Activated naive CD4-positive, alpha-beta T cell treated with anti-CD3 and anti-CD28 coated beads, Interleukin-2, amount 10 ng/mL, durations not matched to agents 7 days and 5 days (primary cell): ENCODE data around the gene CELF4.

Experiments used
- CTCF ChIA-PET: fragments of 350-600 bp; sonication (Branson Sonifier 250); formaldehyde crosslinking; loops from one replicate; lab custom pipeline; 2021; ENCODE audit warnings: antibody characterized with exemption; lab: Charles Lee
- DNase-seq: peaks from one replicate; pipeline ENCODE4 v3.0.0-alpha.2; 2020
- H3K27ac Mint-ChIP-seq: one replicate; pipeline ENCODE4 v1.8.0; 2021; ENCODE audit warnings: mild to moderate bottlenecking, moderate library complexity, mixed read lengths
- H3K27me3 Mint-ChIP-seq: one replicate; pipeline ENCODE4 v1.8.0; 2021; ENCODE audit warnings: mild to moderate bottlenecking, mixed read lengths
- H3K36me3 Mint-ChIP-seq: one replicate; pipeline ENCODE4 v1.8.0; 2021; ENCODE audit warnings: mixed read lengths
- H3K4me1 Mint-ChIP-seq: one replicate; pipeline ENCODE4 v1.8.0; 2021; ENCODE audit warnings: mixed read lengths
- H3K4me3 Mint-ChIP-seq: one replicate; pipeline ENCODE4 v1.8.0; 2021; ENCODE audit warnings: mild to moderate bottlenecking, moderate library complexity, mixed read lengths
- H3K9me3 Mint-ChIP-seq: one replicate; pipeline ENCODE4 v1.8.0; 2021; ENCODE audit warnings: mixed read lengths

The CELF4 gene

GRCh38 chr18:37533647-37534584, 31.7 kb downstream of the CELF4 start:
- CTCF ChIA-PET = no interaction called here
- H3K27me3 Mint-ChIP-seq = peaks cover 23% of the 10 kb centered on the region
- no peaks in the 10 kb centered on the region for H3K9me3 Mint-ChIP-seq
- DNase-seq = no peak
- H3K4me3 Mint-ChIP-seq = no peak overlapping the region
- H3K4me1 Mint-ChIP-seq = no peaks in the 10 kb centered on the region
- no peak overlapping the region for H3K27ac Mint-ChIP-seq
- H3K36me3 Mint-ChIP-seq = no peaks in the 10 kb centered on the region

GRCh38 chr18:37532917-37533316, 32.7 kb downstream of the CELF4 start:
- Mint-ChIP-seq H3K27ac (no peak overlapping the region), H3K27me3 (peaks cover 13% of the 10 kb centered on the region), H3K9me3 (no peaks in the 10 kb centered on the region), H3K4me1 (no peaks in the 10 kb centered on the region), H3K4me3 (no peak overlapping the region), H3K36me3 (no peaks in the 10 kb centered on the region)
- DNase-seq = no peak
- CTCF ChIA-PET = no interaction called here

GRCh38 chr18:37529863-37530262, 35.7 kb downstream of the CELF4 start:
- Mint-ChIP-seq H3K36me3 (no peaks in the 10 kb centered on the region), H3K27ac (no peak overlapping the region), H3K4me3 (no peak overlapping the region), H3K9me3 (no peaks in the 10 kb centered on the region), H3K27me3 (peaks cover 29% of the 10 kb centered on the region), H3K4me1 (no peaks in the 10 kb centered on the region)
- DNase-seq = no peak
- CTCF ChIA-PET = no interaction called here

DNA sequence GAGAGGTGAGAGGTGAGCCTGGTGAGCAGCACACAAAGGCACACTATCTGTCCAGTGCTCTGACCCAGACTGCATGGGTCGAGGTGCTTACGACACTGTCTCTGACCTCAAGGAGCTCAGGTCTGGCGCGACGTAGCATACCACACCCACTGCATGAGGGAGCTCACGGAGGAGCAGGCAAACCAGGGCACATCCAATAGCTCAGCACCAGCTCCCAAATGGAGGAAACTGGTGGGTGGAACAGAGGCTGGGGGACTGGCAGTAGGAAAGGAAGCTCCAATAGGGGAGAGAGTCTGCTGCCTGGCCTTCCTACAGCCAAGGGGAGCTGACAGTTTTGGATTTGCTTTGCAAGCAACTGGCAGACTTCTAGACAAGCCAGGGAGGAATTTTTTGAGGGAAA, 36.3 kb downstream of the CELF4 start:
- no peak overlapping the region for H3K4me3 Mint-ChIP-seq
- no peak for DNase-seq
- no peaks in the 10 kb centered on the region for H3K36me3 Mint-ChIP-seq
- no peaks in the 10 kb centered on the region for H3K4me1 Mint-ChIP-seq
- no peak overlapping the region for H3K27ac Mint-ChIP-seq
- no peaks in the 10 kb centered on the region for H3K9me3 Mint-ChIP-seq
- CTCF ChIA-PET = no interaction called here
- peaks cover 35% of the 10 kb centered on the region for H3K27me3 Mint-ChIP-seq

DNA sequence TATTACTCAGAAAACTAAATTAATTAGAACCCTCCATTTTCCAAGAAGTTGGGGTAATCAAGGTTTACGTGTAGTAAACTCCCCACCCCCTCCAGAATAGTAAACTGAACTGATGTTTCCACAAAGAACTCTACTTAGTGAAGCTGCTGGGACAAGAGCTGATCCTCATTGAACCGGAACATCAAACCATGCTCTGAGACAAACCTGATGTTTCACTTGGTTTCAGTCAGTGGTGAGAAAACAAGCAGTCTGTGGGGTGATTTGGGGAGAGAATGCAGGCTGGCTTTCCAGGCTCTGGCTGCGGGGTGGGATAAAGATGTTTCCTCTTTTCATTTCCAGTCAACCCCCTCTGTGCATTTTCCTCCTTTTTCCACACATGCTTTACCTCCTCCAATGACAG, 38.2 kb downstream of the CELF4 start:
- Mint-ChIP-seq H3K4me1 (no peaks in the 10 kb centered on the region), H3K27ac (no peak overlapping the region), H3K27me3 (peaks cover 54% of the 10 kb centered on the region), H3K4me3 (no peak overlapping the region), H3K36me3 (no peaks in the 10 kb centered on the region), H3K9me3 (no peaks in the 10 kb centered on the region)
- CTCF ChIA-PET = interaction anchor here (1.4 kb wide), 1 partner anchor 10 kb away, joined by 4 read pairs; no protein-coding TSS in a partner anchor
- DNase-seq = no peak

GRCh38 chr18:37525262-37525585, 40.4 kb downstream of the CELF4 start:
- Mint-ChIP-seq H3K27me3 (peaks cover 52% of the 10 kb centered on the region), H3K27ac (no peak overlapping the region), H3K36me3 (no peaks in the 10 kb centered on the region), H3K4me1 (no peaks in the 10 kb centered on the region), H3K9me3 (no peaks in the 10 kb centered on the region), H3K4me3 (no peak overlapping the region)
- CTCF ChIA-PET = no interaction called here
- DNase-seq = no peak

DNA sequence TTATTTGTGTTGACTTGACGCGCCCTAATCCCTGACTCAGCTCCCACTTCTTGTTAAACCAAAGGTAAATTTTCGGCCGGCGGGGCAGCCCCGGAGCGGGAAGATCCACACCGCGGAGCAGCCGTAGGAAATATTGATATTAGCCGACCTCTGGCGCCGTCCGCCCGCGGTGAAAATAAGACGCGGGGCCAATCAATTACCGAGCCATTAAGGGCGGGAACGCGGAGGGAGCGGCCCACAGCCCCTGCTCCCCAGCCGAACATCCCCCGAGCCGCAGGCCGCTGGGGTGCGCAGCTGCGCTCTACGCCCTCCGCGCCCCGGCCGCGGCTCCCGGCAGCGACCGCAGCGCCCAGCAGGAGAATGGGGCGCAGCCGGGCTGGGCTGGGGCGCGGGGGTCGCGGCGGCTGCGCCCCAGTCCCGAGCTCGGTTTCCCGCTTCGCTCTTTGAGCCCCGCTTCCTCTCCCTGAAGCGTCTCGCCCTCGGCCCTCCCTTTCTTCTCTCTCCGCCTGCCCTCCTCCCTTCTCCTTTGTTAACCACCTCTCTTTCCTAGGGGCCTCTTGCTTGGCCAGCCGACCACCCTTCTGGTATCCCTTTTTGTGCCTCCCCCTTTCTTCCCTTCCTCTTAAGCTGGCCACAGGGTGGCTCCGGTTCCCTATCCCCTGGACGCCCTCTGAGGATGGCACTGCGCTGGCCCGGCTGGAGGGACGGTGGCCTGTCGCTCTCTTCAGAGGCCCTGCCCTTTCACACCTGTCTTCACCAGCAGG, 40.9 kb downstream of the CELF4 start:
- H3K4me1 Mint-ChIP-seq = no peaks in the 10 kb centered on the region
- no peak overlapping the region for H3K27ac Mint-ChIP-seq
- no peak for DNase-seq
- no peaks in the 10 kb centered on the region for H3K9me3 Mint-ChIP-seq
- CTCF ChIA-PET = no interaction called here
- H3K36me3 Mint-ChIP-seq = no peaks in the 10 kb centered on the region
- no peak overlapping the region for H3K4me3 Mint-ChIP-seq
- H3K27me3 Mint-ChIP-seq = peaks cover 52% of the 10 kb centered on the region

DNA sequence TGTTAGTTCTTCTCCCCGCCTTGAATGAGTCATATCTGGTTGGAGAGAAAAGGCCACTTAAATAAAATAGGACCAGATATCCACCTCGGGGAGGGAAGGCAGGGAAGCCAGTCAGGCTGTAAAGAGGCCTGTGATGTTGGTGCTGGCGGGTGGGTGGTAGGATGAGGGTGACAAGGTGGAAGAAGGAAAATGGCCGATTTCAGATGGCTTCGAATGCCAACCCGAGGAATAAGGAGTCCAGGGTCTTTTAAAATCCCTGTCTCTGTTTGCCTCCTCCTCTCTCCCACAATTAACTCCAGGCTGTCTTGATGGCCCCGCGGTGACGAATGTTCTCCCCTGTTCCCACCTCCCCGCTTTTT, 41.5 kb downstream of the CELF4 start:
- CTCF ChIA-PET = no interaction called here
- Mint-ChIP-seq H3K4me3 (no peak overlapping the region), H3K27me3 (peaks cover 50% of the 10 kb centered on the region), H3K9me3 (no peaks in the 10 kb centered on the region), H3K36me3 (no peaks in the 10 kb centered on the region), H3K27ac (no peak overlapping the region), H3K4me1 (no peaks in the 10 kb centered on the region)
- DNase-seq = no peak

GRCh38 chr18:37521510-37522465, 43.8 kb downstream of the CELF4 start:
- DNase-seq = no peak
- Mint-ChIP-seq H3K36me3 (no peaks in the 10 kb centered on the region), H3K9me3 (no peaks in the 10 kb centered on the region), H3K4me3 (no peak overlapping the region), H3K27me3 (peaks cover 42% of the 10 kb centered on the region), H3K4me1 (no peaks in the 10 kb centered on the region), H3K27ac (no peak overlapping the region)
- CTCF ChIA-PET = no interaction called here

- CTCF ChIA-PET = no interaction called here
- no peaks in the 10 kb centered on the region for H3K36me3 Mint-ChIP-seq
- H3K27me3 Mint-ChIP-seq = peaks cover 35% of the 10 kb centered on the region
- no peaks in the 10 kb centered on the region for H3K9me3 Mint-ChIP-seq
- H3K4me1 Mint-ChIP-seq = no peaks in the 10 kb centered on the region
- no peak for DNase-seq
- H3K4me3 Mint-ChIP-seq = no peak overlapping the region
- H3K27ac Mint-ChIP-seq = no peak overlapping the region
These were observed 45.1 kb downstream of the CELF4 start for GRCh38 chr18:37520508-37520907.

DNA sequence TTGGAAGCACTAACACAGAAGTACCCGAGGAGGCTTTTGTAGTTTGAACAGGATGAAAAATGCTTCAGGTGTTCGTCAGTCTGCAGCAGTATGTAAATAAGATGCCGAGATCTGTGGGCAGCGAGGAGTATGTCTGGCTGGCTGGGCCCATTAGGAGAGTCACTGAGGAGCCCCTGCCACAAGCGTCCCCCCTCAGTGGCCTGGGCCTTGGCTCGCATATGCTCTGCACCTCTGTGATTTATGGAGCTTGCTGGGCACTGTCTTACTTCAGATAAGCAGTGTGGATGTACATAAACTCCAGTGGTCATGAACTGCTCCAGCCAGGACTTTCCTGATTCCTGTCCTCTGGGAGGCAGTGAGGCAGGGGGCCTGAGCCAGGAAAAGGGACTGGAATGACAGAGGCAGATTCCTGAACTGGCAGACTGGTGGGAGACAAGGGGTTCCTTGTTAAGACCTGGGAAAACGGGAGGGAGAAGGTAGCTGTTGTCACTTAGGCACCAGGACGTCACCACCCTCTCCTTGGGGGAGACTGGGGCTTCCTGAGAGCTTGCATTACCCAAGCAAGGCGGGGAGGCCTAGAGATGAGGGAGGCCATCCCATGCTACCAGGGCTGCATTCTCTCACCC, 46.0 kb downstream of the CELF4 start:
- H3K27me3 Mint-ChIP-seq = peaks cover 27% of the 10 kb centered on the region
- H3K9me3 Mint-ChIP-seq = no peaks in the 10 kb centered on the region
- no peaks in the 10 kb centered on the region for H3K36me3 Mint-ChIP-seq
- no peaks in the 10 kb centered on the region for H3K4me1 Mint-ChIP-seq
- H3K27ac Mint-ChIP-seq = no peak overlapping the region
- CTCF ChIA-PET = no interaction called here
- DNase-seq = no peak
- H3K4me3 Mint-ChIP-seq = no peak overlapping the region

DNA sequence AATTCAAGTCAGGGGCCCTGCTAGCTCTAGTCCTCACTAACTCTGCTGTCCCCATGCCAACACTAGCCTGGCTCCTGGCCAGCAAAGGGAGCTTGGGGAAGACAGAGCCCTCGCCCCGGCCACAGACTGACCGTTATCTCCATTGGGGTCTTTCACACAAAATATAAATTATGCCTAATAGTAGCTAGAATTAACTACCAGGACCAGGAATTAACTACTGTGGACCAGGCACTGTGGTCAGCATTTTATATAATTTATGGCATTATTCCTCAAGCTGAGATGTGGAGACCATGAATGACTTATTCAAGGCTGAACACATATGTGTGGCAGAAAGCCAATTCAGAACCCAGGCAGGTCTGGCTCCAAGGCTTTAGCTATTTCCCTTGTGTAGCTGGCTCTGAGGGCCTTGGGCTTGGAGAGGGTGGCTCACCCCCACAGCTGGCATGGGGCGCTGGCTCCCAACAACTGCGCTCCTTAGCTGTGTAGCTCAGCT, 49.2 kb downstream of the CELF4 start:
- no peak for DNase-seq
- Mint-ChIP-seq H3K4me1 (no peaks in the 10 kb centered on the region), H3K36me3 (no peaks in the 10 kb centered on the region), H3K4me3 (no peak overlapping the region), H3K27ac (no peak overlapping the region), H3K9me3 (no peaks in the 10 kb centered on the region), H3K27me3 (peaks cover 4% of the 10 kb centered on the region)
- CTCF ChIA-PET = no interaction called here

- no peaks in the 10 kb centered on the region for H3K9me3 Mint-ChIP-seq
- no peak overlapping the region for H3K27ac Mint-ChIP-seq
- DNase-seq = no peak
- no peaks in the 10 kb centered on the region for H3K36me3 Mint-ChIP-seq
- no peak overlapping the region for H3K4me3 Mint-ChIP-seq
- no peaks in the 10 kb centered on the region for H3K4me1 Mint-ChIP-seq
- CTCF ChIA-PET = no interaction called here
- H3K27me3 Mint-ChIP-seq = peaks cover 4% of the 10 kb centered on the region
These were observed 50.6 kb downstream of the CELF4 start for GRCh38 chr18:37514953-37515352.

DNA sequence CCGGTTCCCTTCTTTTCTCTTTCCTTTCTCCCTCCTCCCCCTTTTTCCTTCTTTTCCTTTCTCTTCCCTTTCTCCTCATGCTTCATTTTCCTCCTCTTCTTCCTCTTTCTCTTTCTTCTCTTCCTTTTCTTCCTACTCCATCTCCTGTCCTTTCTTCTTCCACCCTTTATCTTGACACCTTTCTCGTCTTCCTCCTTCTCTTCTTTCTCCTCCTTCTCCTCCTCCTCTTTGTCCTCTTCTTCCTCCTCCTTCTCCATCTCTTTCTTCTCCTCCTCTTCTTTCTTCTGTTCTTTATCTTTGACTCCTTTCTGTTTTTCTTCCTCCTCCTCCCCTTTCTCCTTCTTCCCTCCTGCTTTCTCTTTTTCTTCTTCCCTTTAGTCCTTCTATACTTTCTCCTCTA, 53.2 kb downstream of the CELF4 start:
- CTCF ChIA-PET = no interaction called here
- no peaks in the 10 kb centered on the region for H3K9me3 Mint-ChIP-seq
- H3K4me3 Mint-ChIP-seq = no peak overlapping the region
- no peak overlapping the region for H3K27ac Mint-ChIP-seq
- H3K4me1 Mint-ChIP-seq = no peaks in the 10 kb centered on the region
- no peak for DNase-seq
- H3K36me3 Mint-ChIP-seq = no peaks in the 10 kb centered on the region
- H3K27me3 Mint-ChIP-seq = peaks cover 4% of the 10 kb centered on the region
